GM12892 (cell line): ENCODE measurements around the gene MMP11.

Experiments
- POLR2A ChIP-seq: IDR thresholded peaks from 2 replicates; pipeline ENCODE4 v1.6.1; 2011; ENCODE audit warnings: low read depth, low read length, control low read depth
- POLR2AphosphoS5 ChIP-seq: IDR thresholded peaks from 2 replicates; pipeline ENCODE4 v1.6.1; 2011; ENCODE audit warnings: low read depth, low read length, control low read depth
- TAF1 ChIP-seq: IDR thresholded peaks from 2 replicates; pipeline ENCODE4 v1.6.1; 2011; ENCODE audit warnings: low read depth, mild to moderate bottlenecking, control low read depth, low read length, borderline replicate concordance

GRCh38 chr22:23823331-23823791 is 50.7 kb downstream of the MMP11 start:
- TF ChIP-seq POLR2A, result no peak
- no peak for TF ChIP-seq POLR2AphosphoS5
- no peak for TF ChIP-seq TAF1
